T-helper 2 cell treated with Interferon-gamma antibody and Interleukin-4, amounts not matched to agents 5 μg/mL and 100 μg/mL, for 36 hours (primary cell): ENCODE results near the gene ZSWIM3.
"Not testable (repeated sequence)": the region's sequence is repeated elsewhere in the genome, so short reads cannot be mapped to it uniquely, and the experiment has no call there.

Experiments
- DNase-seq: peaks from one replicate; pipeline ENCODE4 v3.0.0; 2021; ENCODE audit warnings: low spot score
- H3K27ac Mint-ChIP-seq: one replicate; pipeline ENCODE4 v1.8.0; 2021; ENCODE audit warnings: mild to moderate bottlenecking, mixed read lengths
- H3K27me3 Mint-ChIP-seq: one replicate; pipeline ENCODE4 v1.8.0; 2021; ENCODE audit warnings: low read depth, mixed read lengths
- H3K36me3 Mint-ChIP-seq: one replicate; pipeline ENCODE4 v1.8.0; 2021; ENCODE audit warnings: low read depth, mixed read lengths
- H3K4me1 Mint-ChIP-seq: one replicate; pipeline ENCODE4 v1.8.0; 2021; ENCODE audit warnings: low read depth, mixed read lengths
- H3K4me3 Mint-ChIP-seq: one replicate; pipeline ENCODE4 v1.8.0; 2022; ENCODE audit warnings: mild to moderate bottlenecking, moderate library complexity, mixed read lengths
- H3K9me3 Mint-ChIP-seq: one replicate; pipeline ENCODE4 v1.8.0; 2021; ENCODE audit warnings: mixed read lengths

ZSWIM3 gene

GRCh38 chr20:45894797-45895196 is 37.4 kb downstream of the ZSWIM3 start:
- Mint-ChIP-seq H3K4me3 (no peak overlapping the region), H3K36me3 (no peaks in the 10 kb centered on the region), H3K9me3 (no peaks in the 10 kb centered on the region), H3K27ac (no peak overlapping the region), H3K4me1 (peaks cover 21% of the 10 kb centered on the region), H3K27me3 (no peaks in the 10 kb centered on the region)
- no peak for DNase-seq

DNA sequence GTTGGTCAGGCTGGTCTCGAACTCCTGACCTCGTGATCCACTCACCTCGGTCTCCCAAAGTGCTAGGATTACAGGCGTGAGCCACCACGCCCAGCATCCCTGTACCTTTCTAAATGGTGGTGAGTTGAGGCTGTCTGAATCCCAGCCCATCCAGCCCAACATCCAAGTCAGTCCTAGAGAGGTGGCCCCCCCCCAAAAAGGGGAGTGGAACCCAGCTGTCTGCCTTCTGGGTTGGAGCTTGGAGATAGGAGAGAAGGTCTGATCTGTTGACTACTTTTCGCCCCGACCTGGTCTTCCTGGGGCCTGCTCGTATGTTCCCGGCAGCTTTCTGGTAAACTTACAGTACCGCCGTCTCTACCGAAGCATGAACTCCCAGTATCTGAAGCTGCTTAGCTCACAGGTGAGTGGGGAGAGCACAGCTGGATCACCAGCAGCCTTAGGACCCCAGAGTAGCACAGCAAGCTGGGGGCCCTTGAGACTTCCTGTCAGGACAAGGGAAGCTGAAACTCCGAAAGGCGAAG is 39.3 kb downstream of the ZSWIM3 start:
- Mint-ChIP-seq H3K36me3 (no peaks in the 10 kb centered on the region), H3K4me1 (peaks cover 13% of the 10 kb centered on the region), H3K27ac (no peak overlapping the region), H3K9me3 (no peaks in the 10 kb centered on the region), H3K4me3 (no peak overlapping the region), H3K27me3 (no peaks in the 10 kb centered on the region)
- DNase-seq = no peak

GRCh38 chr20:45897289-45897688 is 39.9 kb downstream of the ZSWIM3 start:
- H3K4me3 Mint-ChIP-seq = no peak overlapping the region
- no peaks in the 10 kb centered on the region for H3K36me3 Mint-ChIP-seq
- no peak overlapping the region for H3K27ac Mint-ChIP-seq
- peaks cover 10% of the 10 kb centered on the region for H3K4me1 Mint-ChIP-seq
- H3K9me3 Mint-ChIP-seq = no peaks in the 10 kb centered on the region
- DNase-seq = no peak
- H3K27me3 Mint-ChIP-seq = no peaks in the 10 kb centered on the region

DNA sequence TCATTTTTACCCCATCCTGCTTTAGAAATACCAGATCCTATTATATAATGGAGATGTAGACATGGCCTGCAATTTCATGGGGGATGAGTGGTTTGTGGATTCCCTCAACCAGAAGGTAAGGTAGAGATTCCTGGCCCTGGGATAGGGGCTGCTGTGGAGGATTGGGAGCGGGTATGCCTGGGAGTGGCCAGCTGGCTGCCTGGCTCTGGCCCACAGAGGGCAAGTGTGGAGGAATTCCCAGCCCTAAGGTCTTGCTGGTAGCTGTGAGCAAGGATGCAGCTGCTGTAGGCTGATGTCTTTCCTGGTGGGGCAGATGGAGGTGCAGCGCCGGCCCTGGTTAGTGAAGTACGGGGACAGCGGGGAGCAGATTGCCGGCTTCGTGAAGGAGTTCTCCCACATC is 40.3 kb downstream of the ZSWIM3 start:
- Mint-ChIP-seq H3K27ac (no peak overlapping the region), H3K27me3 (no peaks in the 10 kb centered on the region), H3K9me3 (no peaks in the 10 kb centered on the region), H3K4me3 (no peak overlapping the region), H3K4me1 (peaks cover 6% of the 10 kb centered on the region), H3K36me3 (no peaks in the 10 kb centered on the region)
- DNase-seq = no peak

DNA sequence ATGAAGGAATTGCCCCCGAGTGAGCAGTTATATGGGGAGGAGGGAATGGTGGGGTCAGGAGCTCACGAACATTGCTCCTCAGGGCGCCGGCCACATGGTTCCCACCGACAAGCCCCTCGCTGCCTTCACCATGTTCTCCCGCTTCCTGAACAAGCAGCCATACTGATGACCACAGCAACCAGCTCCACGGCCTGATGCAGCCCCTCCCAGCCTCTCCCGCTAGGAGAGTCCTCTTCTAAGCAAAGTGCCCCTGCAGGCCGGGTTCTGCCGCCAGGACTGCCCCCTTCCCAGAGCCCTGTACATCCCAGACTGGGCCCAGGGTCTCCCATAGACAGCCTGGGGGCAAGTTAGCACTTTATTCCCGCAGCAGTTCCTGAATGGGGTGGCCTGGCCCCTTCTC is 40.9 kb downstream of the ZSWIM3 start:
- H3K36me3 Mint-ChIP-seq = no peaks in the 10 kb centered on the region
- no peak overlapping the region for H3K27ac Mint-ChIP-seq
- no peak overlapping the region for H3K4me3 Mint-ChIP-seq
- no peak for DNase-seq
- H3K4me1 Mint-ChIP-seq = peaks cover 5% of the 10 kb centered on the region
- no peaks in the 10 kb centered on the region for H3K9me3 Mint-ChIP-seq
- no peaks in the 10 kb centered on the region for H3K27me3 Mint-ChIP-seq

GRCh38 chr20:45899046-45899835 is 41.8 kb downstream of the ZSWIM3 start:
- no peaks in the 10 kb centered on the region for H3K9me3 Mint-ChIP-seq
- H3K27me3 Mint-ChIP-seq = no peaks in the 10 kb centered on the region
- no peak for DNase-seq
- H3K36me3 Mint-ChIP-seq = no peaks in the 10 kb centered on the region
- H3K27ac Mint-ChIP-seq = no peak overlapping the region
- H3K4me3 Mint-ChIP-seq = no peak overlapping the region
- no peaks in the 10 kb centered on the region for H3K4me1 Mint-ChIP-seq

GRCh38 chr20:45901332-45901731 is 43.9 kb downstream of the ZSWIM3 start:
- H3K4me1 Mint-ChIP-seq, H3K36me3 Mint-ChIP-seq, H3K4me3 Mint-ChIP-seq, H3K27me3 Mint-ChIP-seq, H3K9me3 Mint-ChIP-seq, H3K27ac Mint-ChIP-seq, DNase-seq: not testable (repeated sequence)

- H3K36me3 Mint-ChIP-seq = no peaks in the 10 kb centered on the region
- H3K4me3 Mint-ChIP-seq = no peak overlapping the region
- no peaks in the 10 kb centered on the region for H3K27me3 Mint-ChIP-seq
- H3K27ac Mint-ChIP-seq = no peak overlapping the region
- no peaks in the 10 kb centered on the region for H3K4me1 Mint-ChIP-seq
- DNase-seq = no peak
- H3K9me3 Mint-ChIP-seq = no peaks in the 10 kb centered on the region
Observed at GRCh38 chr20:45902199-45902701, 44.8 kb downstream of the ZSWIM3 start.

GRCh38 chr20:45904583-45905504 is 47.4 kb downstream of the ZSWIM3 start:
- no peak for DNase-seq
- Mint-ChIP-seq H3K4me3 (no peak overlapping the region), H3K27ac (no peak overlapping the region), H3K4me1 (no peaks in the 10 kb centered on the region), H3K9me3 (no peaks in the 10 kb centered on the region), H3K36me3 (no peaks in the 10 kb centered on the region), H3K27me3 (no peaks in the 10 kb centered on the region)

DNA sequence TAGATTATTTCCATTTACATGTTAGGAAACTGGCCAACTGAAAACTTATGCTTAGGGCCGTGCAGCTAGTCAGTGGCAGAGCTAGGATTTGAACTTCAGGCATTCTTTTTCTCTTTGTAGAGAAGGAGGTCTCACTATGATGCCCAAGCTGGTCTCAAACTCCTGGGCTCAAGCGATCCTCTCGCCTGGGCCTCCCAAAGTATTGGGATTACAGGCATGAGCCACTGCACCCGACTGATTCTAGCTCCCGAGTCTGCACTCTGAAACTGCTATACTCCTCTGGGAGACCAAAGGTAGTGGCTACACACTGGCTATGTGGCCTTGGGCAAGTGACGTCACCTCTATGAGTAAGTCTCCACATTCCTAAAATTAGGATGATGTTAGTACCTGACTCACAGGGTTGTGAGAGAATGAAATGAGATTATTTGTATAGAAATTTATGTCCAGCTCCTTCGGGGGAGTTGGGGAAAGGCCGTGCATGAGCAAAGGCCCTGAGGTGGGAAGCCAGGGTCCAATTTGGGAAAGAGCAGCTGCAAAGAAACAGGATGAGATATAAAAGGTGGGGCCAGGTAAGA is 48.2 kb downstream of the ZSWIM3 start:
- no peak for DNase-seq
- H3K4me1 Mint-ChIP-seq = peaks cover 1% of the 10 kb centered on the region
- H3K27ac Mint-ChIP-seq = no peak overlapping the region
- H3K27me3 Mint-ChIP-seq = no peaks in the 10 kb centered on the region
- H3K4me3 Mint-ChIP-seq = no peak overlapping the region
- no peaks in the 10 kb centered on the region for H3K9me3 Mint-ChIP-seq
- H3K36me3 Mint-ChIP-seq = no peaks in the 10 kb centered on the region

DNA sequence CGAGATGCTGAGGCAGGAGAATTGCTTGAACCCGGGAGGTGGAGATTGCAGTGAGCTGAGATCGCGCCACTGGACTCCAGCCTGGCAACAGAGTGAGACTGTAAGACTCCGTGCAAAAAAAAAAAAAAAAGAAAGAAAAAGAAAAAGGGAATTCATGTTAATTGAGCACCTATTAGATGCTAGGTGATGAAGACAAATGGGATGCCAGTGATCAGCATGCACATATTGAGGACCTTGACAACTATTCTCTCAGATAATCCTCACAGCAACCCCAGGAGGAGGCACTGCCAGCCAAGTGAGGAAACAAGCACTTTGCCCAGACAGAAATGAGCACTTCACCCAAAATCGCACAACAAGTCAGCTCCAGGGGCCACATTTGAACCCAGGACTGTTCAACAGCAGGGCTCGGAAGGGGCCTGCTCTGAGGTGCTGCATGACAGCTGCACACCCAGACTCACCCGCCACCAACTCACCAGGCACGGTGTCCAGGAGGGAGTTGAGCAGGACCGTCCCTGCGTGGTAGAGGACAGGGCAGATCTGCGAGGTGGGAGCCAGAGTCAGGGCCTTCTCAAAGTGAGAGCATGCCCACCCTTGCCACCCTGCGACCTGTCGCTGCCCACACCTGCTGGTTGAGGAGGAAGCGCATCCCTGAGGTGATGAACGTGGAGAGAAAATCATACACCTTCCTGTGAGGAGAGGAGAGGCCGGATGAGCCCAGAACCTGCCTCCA is 50.0 kb downstream of the ZSWIM3 start:
- H3K4me3 Mint-ChIP-seq = no peak overlapping the region
- DNase-seq = no peak
- H3K36me3 Mint-ChIP-seq = no peaks in the 10 kb centered on the region
- no peaks in the 10 kb centered on the region for H3K9me3 Mint-ChIP-seq
- H3K27me3 Mint-ChIP-seq = peaks cover 2% of the 10 kb centered on the region
- no peak overlapping the region for H3K27ac Mint-ChIP-seq
- peaks cover 7% of the 10 kb centered on the region for H3K4me1 Mint-ChIP-seq

DNA sequence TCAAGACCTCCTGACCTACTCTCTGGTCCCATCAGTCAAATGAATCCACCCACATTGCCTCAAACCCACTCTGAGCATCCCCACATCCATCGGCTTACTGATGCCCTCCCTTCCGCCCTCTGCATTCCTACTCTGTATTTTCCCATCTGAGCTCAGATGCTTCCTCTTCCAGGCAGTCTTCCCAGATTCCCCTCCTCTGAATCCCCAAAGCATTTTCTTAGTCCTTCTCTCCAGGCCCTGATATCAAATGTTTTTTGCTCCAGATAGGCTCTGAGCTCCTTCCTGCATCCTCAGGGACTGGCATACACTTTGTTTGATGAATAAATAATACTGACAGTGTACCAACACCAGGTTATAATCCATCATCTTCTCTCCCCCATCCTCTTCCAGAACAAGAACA is 50.7 kb downstream of the ZSWIM3 start:
- no peaks in the 10 kb centered on the region for H3K36me3 Mint-ChIP-seq
- peaks cover 3% of the 10 kb centered on the region for H3K27me3 Mint-ChIP-seq
- no peak overlapping the region for H3K27ac Mint-ChIP-seq
- peaks cover 7% of the 10 kb centered on the region for H3K4me1 Mint-ChIP-seq
- H3K9me3 Mint-ChIP-seq = no peaks in the 10 kb centered on the region
- no peak overlapping the region for H3K4me3 Mint-ChIP-seq
- DNase-seq = no peak

- Mint-ChIP-seq H3K27me3 (peaks cover 3% of the 10 kb centered on the region), H3K36me3 (no peaks in the 10 kb centered on the region), H3K4me1 (peaks cover 7% of the 10 kb centered on the region), H3K4me3 (no peak overlapping the region), H3K9me3 (no peaks in the 10 kb centered on the region), H3K27ac (no peak overlapping the region)
- DNase-seq = no peak
Observed at GRCh38 chr20:45909336-45909808, 52.0 kb downstream of the ZSWIM3 start.
